HepG2 (cell line): ENCODE results near the gene NUAK2. TPM values are rescaled to one million over a fixed set of nuclear protein-coding genes. Genes with fewer than 3 reads are reported as not detected.

Experiments used
- ARID5B ChIP-seq: IDR thresholded peaks from 2 replicates; pipeline ENCODE4 v1.4.0; 2020; ENCODE audit warnings: mild to moderate bottlenecking, missing genetic modification reagents
- ASH2L ChIP-seq: fragments of 300-600, 200-600 bp; sonication (generic); IDR thresholded peaks from 2 replicates; pipeline ENCODE4 v1.7.0; 2017; ENCODE audit warnings: low read depth, mild to moderate bottlenecking, moderate library complexity, mixed read lengths, low read length; ENCODE audit not compliant: insufficient read length
- CENPT ChIP-seq: sonication (generic); formaldehyde crosslinking; IDR thresholded peaks from 2 replicates; pipeline ENCODE4 v1.8.0; 2022; ENCODE audit warnings: low read depth, mild to moderate bottlenecking, moderate library complexity, missing genetic modification reagents
- ESRRA ChIP-seq: sonication (generic); formaldehyde crosslinking; IDR thresholded peaks from 2 replicates; pipeline ENCODE4 v1.5.1; 2020; ENCODE audit warnings: mild to moderate bottlenecking, low read depth, missing genetic modification reagents
- GLI4 ChIP-seq: sonication (generic); formaldehyde crosslinking; IDR thresholded peaks from 2 replicates; pipeline ENCODE4 v1.5.1; 2020; ENCODE audit warnings: missing genetic modification reagents, mild to moderate bottlenecking, moderate library complexity, borderline replicate concordance
- HNF1B ChIP-seq: sonication (generic); formaldehyde crosslinking; IDR thresholded peaks from 2 replicates; pipeline ENCODE4 v1.5.1; 2020; ENCODE audit warnings: mild to moderate bottlenecking, moderate library complexity, missing genetic modification reagents
- MTA1 ChIP-seq: sonication (generic); formaldehyde crosslinking; IDR thresholded peaks from 2 replicates; pipeline ENCODE4 v1.4.0; 2020; ENCODE audit warnings: missing genetic modification reagents, mild to moderate bottlenecking, borderline replicate concordance
- PRMT3 ChIP-seq: sonication (generic); formaldehyde crosslinking; IDR thresholded peaks from 2 replicates; pipeline ENCODE4 v1.8.1; 2022; ENCODE audit warnings: low read depth, mild to moderate bottlenecking, moderate library complexity, missing genetic modification reagents, borderline replicate concordance
- RCOR2 ChIP-seq: IDR thresholded peaks from 2 replicates; pipeline ENCODE4 v1.6.1; 2016; ENCODE audit warnings: missing biosample characterization, missing genetic modification reagents
- SIX1 ChIP-seq: sonication (generic); formaldehyde crosslinking; IDR thresholded peaks from 2 replicates; pipeline ENCODE4 v1.4.0; 2020; ENCODE audit warnings: missing genetic modification reagents, borderline replicate concordance
- SRY ChIP-seq: sonication (generic); formaldehyde crosslinking; IDR thresholded peaks from 2 replicates; pipeline ENCODE4 v1.8.0; 2022; ENCODE audit warnings: mild to moderate bottlenecking, missing genetic modification reagents
- ZBTB25 ChIP-seq: IDR thresholded peaks from 2 replicates; pipeline ENCODE4 v1.6.1; 2018; ENCODE audit warnings: missing genetic modification reagents
- ZNF652 ChIP-seq: IDR thresholded peaks from 2 replicates; pipeline ENCODE4 v1.6.1; 2016; ENCODE audit warnings: low read depth, borderline replicate concordance
- ZNF687 ChIP-seq: sonication (generic); formaldehyde crosslinking; IDR thresholded peaks from 2 replicates; pipeline ENCODE4 v1.5.1; 2020; ENCODE audit warnings: mild to moderate bottlenecking, missing genetic modification reagents, moderate library complexity
- ZSCAN5A ChIP-seq: sonication (generic); formaldehyde crosslinking; IDR thresholded peaks from 2 replicates; pipeline ENCODE4 v1.8.0; 2022; ENCODE audit warnings: mild to moderate bottlenecking, missing genetic modification reagents, borderline replicate concordance
- polyA plus RNA-seq, 8 experiments: library from polyadenylated mRNA; depleted of rRNA in 3 of 8; stranded (reverse) in 7 of 8; unstranded in 1 of 8; fragments of >200 nt; fragmentation: Illumina TruSeq in 4 of 8; extraction: Trizol in 4 of 8; gene quantifications; 2 replicates each; pipeline versions ENCODE4 v1.2.1 to v1.2.3, GENCODE V29; 2011 to 2016; ENCODE audit warnings: low read depth in 4 of 8, missing spikeins in 1 of 8, mixed read lengths in 1 of 8; ENCODE audit not compliant: insufficient read depth in 1 of 8
- total RNA-seq, 5 experiments: library from RNA; depleted of rRNA; stranded (reverse); fragments of >200 nt; fragmentation: Illumina TruSeq; extraction: Trizol; gene quantifications; 2 replicates each; pipeline ENCODE4 v1.2.3, GENCODE V29; 2016; ENCODE audit warnings: low read depth in 1 of 5

The NUAK2 gene
- total and polyA plus RNA-seq, 2 of the 13 experiments (the other 11 are each of a cell fraction or from before 2014, with no cell fraction given) = 0.75 to 1.1 TPM

GRCh38 chr1:205344066-205344928 is 22.8 kb upstream of the NUAK2 start (continued):
- TF ChIP-seq HNF1B (CRISPR knock-in tag) = no peak
- TF ChIP-seq ARID5B = 0 out of 2 replicates have a peak, but pooled peaks have one; percentile 6
- TF ChIP-seq GLI4 (CRISPR knock-in tag) = no peak
- no peak for TF ChIP-seq RCOR2 (CRISPR knock-in tag)
- no peak for TF ChIP-seq SRY (CRISPR knock-in tag)
- TF ChIP-seq ZNF652 = no peak
- no peak for TF ChIP-seq ASH2L
- TF ChIP-seq ESRRA (CRISPR knock-in tag) = 0 out of 2 replicates have a peak, but pooled peaks have one; percentile 48
- TF ChIP-seq CENPT (CRISPR knock-in tag) = no peak
- TF ChIP-seq ZSCAN5A (CRISPR knock-in tag) = no peak
- TF ChIP-seq PRMT3 (CRISPR knock-in tag) = no peak
- TF ChIP-seq ZNF687 (CRISPR knock-in tag) = peak; percentile 41; the same call in 1 of the 2 replicates
- TF ChIP-seq ZBTB25 (CRISPR knock-in tag) = no peak
- no peak for TF ChIP-seq SIX1 (CRISPR knock-in tag)
- no peak for TF ChIP-seq MTA1 (CRISPR knock-in tag)
